Activated T-cell treated with anti-CD3 and anti-CD28 coated beads, Interleukin-2, amount 50 U/mL, for 48 hours (primary cell): ENCODE measurements around the gene SNRPD1.
"Not testable (repeated sequence)": the region's sequence is repeated elsewhere in the genome, so short reads cannot be mapped to it uniquely, and the experiment has no call there.

Experiments
- DNase-seq, 2 experiments: peaks; one replicate each; pipeline ENCODE4 v3.0.0-alpha.2; 2020

The SNRPD1 gene

DNA sequence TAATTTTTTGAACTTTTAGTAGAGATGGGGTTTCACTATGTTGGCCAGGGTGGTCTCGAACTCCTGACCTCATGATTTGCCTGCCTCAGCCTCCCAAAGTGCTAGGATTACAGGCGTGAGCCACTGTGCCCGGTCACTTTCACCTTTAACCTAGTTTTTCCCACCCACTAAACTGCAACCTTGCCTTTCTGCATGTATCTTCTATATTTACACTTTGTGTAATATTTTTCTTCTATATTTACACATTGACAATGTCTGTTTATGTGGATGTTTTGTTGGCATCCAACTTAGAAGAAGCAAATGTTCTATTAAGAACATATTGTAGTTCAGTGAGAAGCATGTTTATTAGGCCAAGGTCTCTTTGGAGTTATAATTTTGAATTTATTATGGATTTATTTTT is 26.7 kb downstream of the SNRPD1 start:
- DNase-seq: no peak

GRCh38 chr18:21640375-21640774 is 28.3 kb downstream of the SNRPD1 start:
- not testable (repeated sequence) for DNase-seq

DNA sequence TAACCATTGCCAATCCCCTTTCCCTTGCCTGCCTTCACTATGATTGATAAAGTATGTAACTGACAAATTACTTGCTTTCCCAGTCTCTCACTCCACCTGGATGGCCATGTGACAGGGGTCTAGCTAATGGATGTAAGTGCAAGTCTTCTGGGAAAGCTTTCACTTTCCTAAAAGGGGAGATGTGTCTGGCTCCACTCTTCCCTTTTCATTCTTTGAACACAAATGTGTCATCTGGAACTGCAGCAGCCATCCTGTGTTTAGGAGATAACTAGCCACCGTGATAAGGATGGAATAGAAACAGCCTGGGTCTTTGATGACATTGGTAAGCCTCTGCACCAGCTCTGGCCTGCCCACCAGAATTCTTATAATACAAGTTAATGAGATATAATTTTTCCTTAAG is 38.2 kb downstream of the SNRPD1 start:
- no peak for DNase-seq

- DNase-seq: no peak
Measured at GRCh38 chr18:21652073-21652472, 40.0 kb downstream of the SNRPD1 start.

DNA sequence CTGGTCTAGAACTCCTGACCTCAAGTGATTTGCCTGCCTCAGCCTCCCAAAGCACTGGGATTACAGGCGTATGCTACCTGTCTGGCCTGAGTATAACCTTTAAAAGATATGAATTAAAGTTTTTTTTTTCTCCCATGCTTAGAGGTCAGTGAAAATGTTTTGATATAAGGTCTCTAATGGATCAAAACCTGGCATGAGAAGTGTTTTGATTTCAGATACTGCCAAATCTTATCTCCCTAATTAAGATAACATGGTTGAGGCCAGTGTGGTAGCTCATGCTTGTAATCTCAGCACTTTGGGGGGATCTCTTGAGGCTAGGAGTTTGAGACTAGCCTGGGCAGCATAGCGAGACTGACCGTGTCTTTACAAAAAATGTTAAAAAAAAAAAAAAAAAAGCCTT is 41.2 kb downstream of the SNRPD1 start:
- DNase-seq: no peak

GRCh38 chr18:21656402-21656801 is 44.3 kb downstream of the SNRPD1 start:
- no peak for DNase-seq

DNA sequence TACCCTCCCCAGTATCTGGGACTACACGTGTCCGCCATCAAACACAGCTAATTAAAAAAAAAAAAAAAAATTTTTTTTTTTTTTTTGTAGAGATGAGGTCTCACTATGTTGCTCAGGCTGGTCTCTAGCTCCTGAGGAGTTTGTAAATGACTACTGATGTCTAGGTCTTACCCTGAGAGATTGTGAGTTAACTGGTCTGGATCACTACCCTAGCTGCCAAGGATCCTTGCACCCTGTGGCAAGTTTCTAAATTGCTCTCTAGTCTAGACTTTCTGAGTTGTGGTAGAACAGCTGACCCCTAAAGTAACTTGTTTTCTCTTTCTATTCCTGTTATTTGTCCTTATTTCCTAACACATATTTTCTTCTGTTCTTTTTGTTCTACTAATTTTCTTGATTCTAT is 48.0 kb downstream of the SNRPD1 start:
- DNase-seq: no peak

- DNase-seq: no peak
Measured at GRCh38 chr18:21662581-21662980, 50.5 kb downstream of the SNRPD1 start.

DNA sequence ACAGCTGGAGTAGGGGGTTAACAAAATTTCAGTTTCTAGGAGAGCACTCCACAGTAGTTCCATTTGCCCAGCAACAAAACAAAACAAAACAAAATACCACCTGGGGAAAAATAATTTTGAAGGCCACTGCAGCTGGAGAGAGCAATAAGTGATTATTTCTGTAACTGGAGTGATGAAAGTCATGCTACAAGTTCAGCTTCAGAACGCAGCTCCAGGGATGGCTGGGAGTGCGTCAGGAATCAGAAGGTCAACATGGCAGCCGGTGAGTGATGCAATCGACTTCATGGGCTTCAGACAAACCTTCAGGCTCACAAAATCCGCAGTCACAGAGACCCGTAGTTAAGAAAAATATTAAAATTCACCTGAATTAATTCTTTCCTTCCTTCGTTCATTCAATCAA is 51.5 kb downstream of the SNRPD1 start:
- no peak for DNase-seq

GRCh38 chr18:21664069-21664468 is 52.0 kb downstream of the SNRPD1 start:
- DNase-seq: no peak

DNA sequence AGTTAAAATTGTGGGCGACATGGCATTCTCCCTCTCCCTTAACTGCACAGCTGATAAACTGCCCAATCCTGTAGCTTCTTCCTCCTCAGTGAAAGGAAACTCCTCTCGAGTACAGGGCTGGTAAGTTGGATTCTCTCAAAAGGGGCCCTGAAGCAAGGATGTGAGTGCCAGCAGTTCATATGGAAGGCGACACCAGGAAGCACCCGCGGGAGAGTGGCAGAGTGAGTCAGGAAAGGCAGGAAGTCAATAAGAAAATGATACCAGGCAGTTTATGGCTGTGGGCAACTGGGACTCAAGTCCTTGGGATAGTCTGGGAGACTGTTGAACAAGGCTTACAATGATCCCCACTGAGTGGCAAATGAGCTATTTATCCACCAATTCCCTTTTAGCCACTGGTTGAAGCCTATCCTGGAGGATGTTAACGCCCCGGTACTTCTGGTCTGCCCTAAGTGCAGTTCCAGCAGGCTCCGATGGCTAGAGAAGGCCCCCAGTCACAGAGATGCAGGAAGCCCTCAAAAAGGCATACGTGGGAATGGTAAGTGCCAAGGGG is 57.7 kb downstream of the SNRPD1 start:
- no peak for DNase-seq

- no peak for DNase-seq
Measured at GRCh38 chr18:21672521-21673267, 60.6 kb downstream of the SNRPD1 start.

DNA sequence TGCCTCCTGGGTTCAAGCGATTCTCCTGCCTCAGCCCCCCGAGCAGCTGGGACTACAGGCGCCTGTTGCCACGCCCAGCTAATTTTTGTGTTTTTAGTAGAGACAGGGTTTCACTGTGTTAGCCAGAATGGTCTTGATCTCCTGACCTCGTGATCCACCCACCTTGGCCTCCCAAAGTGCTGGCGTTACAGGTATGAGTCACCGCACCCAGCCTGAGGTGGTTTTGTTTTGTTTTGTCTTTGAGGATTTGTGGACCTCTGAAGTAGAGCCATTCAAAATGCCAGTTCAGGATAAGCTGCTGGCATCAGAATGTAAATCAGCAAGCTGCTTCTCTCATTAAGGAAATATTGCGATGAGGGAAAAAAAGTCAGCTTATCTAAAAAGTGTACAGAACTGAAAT is 63.2 kb downstream of the SNRPD1 start:
- peak; percentile 32 to 50 for DNase-seq

GRCh38 chr18:21678859-21679258 is 66.7 kb downstream of the SNRPD1 start:
- no peak for DNase-seq

GRCh38 chr18:21680161-21680560 is 68.0 kb downstream of the SNRPD1 start:
- no peak for DNase-seq

DNA sequence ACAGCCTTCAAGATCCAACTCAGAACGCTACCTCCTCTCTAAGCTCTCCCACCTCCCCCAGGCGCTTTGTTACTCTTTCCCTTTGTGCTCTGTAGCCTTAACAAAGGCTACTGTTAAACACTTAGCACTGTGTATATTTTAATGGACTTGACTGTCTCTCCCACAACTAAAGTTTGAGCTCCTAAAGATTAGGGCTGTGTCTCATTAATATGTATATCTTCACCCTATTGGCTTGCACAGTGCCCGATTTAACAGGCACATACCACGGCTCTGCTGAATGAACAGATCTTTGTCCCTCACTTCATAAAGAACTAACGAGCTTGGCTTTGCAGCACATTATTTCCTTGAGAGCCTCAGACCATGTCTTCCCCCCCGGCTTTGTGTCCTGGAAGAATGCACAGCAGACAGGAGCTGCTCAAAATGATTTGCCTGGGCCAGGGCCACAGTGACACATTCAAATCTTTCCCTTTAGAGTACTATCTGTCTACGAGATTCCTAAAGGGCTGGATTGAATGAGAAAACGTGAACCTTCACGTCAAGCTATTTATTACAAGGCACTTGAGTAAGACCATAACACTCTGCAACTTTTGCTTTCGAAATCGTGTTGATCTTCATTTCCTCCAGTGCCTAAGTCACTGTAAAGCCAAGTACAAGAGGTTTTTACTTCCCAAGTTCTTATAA is 70.4 kb downstream of the SNRPD1 start:
- peak; percentile 41 to 48 for DNase-seq
